Vagina (tissue), 2 donors: ENCODE measurements around the gene CASP6. TPM values are rescaled to one million over a fixed set of nuclear protein-coding genes. Genes with fewer than 3 reads are reported as not detected.
"Not testable (repeated sequence)": the region's sequence is repeated elsewhere in the genome, so short reads cannot be mapped to it uniquely, and the experiment has no call there.

Experiments used
- DNase-seq, 2 donors: peaks; one replicate each; pipeline ENCODE4 v3.0.0-alpha.2; 2017; ENCODE audit errors: extremely low spot score in 2 of 2
- H3K27ac ChIP-seq: fragments of 200-600 bp; sonication (generic); one replicate; pipeline ENCODE4 v1.5.1; 2019
- H3K27me3 ChIP-seq: fragments of 200-600 bp; sonication (generic); one replicate; pipeline ENCODE4 v1.5.1; 2019
- H3K36me3 ChIP-seq, 2 donors: fragments of 200-600 bp; sonication (generic); one replicate each; pipeline ENCODE4 v1.5.1; 2017 to 2019
- H3K4me1 ChIP-seq: fragments of 200-600 bp; sonication (generic); one replicate; pipeline ENCODE4 v1.5.1; 2019
- H3K4me3 ChIP-seq, 2 donors: fragments of 200-600 bp; sonication (generic); 1 replicate in 1 of 2; 2 replicates in 1 of 2; pipeline ENCODE4 v1.5.1; 2016 to 2019
- H3K9me3 ChIP-seq: fragments of 200-600 bp; sonication (generic); one replicate; pipeline ENCODE4 v1.5.1; 2019
- CTCF ChIP-seq, 3 experiments: fragments of 450-650 bp in 2 of 3; fragments of 200-600 bp in 1 of 3; sonication (generic) in 1 of 3; IDR thresholded peaks; one replicate each; pipeline ENCODE4 v1.5.1; 2017 to 2019; ENCODE audit warnings: antibody characterized with exemption in 3 of 3, mild to moderate bottlenecking in 2 of 3, moderate library complexity in 2 of 3
- POLR2A ChIP-seq, 2 donors: fragments of 450-650 bp; IDR thresholded peaks; one replicate each; pipeline ENCODE4 v1.6.1; 2017; ENCODE audit warnings: antibody characterized with exemption in 2 of 2, mild to moderate bottlenecking in 2 of 2, moderate library complexity in 2 of 2
- POLR2AphosphoS5 ChIP-seq, 2 donors: sonication (generic); formaldehyde crosslinking; IDR thresholded peaks; one replicate each; pipeline ENCODE4 v1.9.0; 2017; ENCODE audit warnings: antibody characterized with exemption in 2 of 2, mild to moderate bottlenecking in 2 of 2, low read depth in 1 of 2; ENCODE audit not compliant: insufficient read depth in 1 of 2
- intact Hi-C: fragments of 100-400 bp; cut with DNase I; formaldehyde crosslinking; loops from one replicate; pipeline ENCODE4 v1.15.1; 2023
- total RNA-seq: library from RNA; depleted of rRNA; stranded (reverse); fragments of >200 nt; gene quantifications from one replicate; pipeline ENCODE4 v1.2.3, GENCODE V29; 2016

Gene CASP6
- total RNA-seq, 1 donor from 2014 or later: 7.9 TPM

- TF ChIP-seq CTCF (IDR thresholded peaks at IDR 0.05) (no peak), POLR2AphosphoS5 (IDR thresholded peaks at IDR 0.05; ENCODE audit: insufficient read depth in 1 of 2, low read depth in 1 of 2) (no peak), POLR2A (IDR thresholded peaks at IDR 0.05) (no peak)
- H3K27ac ChIP-seq: no peak overlapping the region
- no peak overlapping the region for H3K4me3 ChIP-seq
- H3K4me1 ChIP-seq: no peaks in the 10 kb centered on the region
- H3K27me3 ChIP-seq: no peaks in the 10 kb centered on the region
- intact Hi-C loops: no loop called here
- H3K9me3 ChIP-seq: no peaks in the 10 kb centered on the region
- no peak for DNase-seq
- H3K36me3 ChIP-seq: peaks cover 0 to 8% of the 10 kb centered on the region in 2 donors
Observed at GRCh38 chr4:109683621-109684253, 19.5 kb downstream of the CASP6 start.

- Histone ChIP-seq H3K4me1 (no peaks in the 10 kb centered on the region), H3K27me3 (no peaks in the 10 kb centered on the region), H3K36me3 (peaks cover 0 to 8% of the 10 kb centered on the region in 2 donors), H3K27ac (no peak overlapping the region), H3K4me3 (no peak overlapping the region), H3K9me3 (no peaks in the 10 kb centered on the region)
- TF ChIP-seq CTCF (IDR thresholded peaks at IDR 0.05) (no peak), POLR2AphosphoS5 (IDR thresholded peaks at IDR 0.05; ENCODE audit: insufficient read depth in 1 of 2, low read depth in 1 of 2) (no peak), POLR2A (IDR thresholded peaks at IDR 0.05) (no peak)
- intact Hi-C loops: no loop called here
- no peak for DNase-seq
Observed at GRCh38 chr4:109682875-109683274, 20.4 kb downstream of the CASP6 start.

- H3K4me1 ChIP-seq, H3K9me3 ChIP-seq, DNase-seq, H3K27me3 ChIP-seq, H3K27ac ChIP-seq, H3K36me3 ChIP-seq, H3K4me3 ChIP-seq, intact Hi-C loops: not testable (repeated sequence)
Observed at GRCh38 chr4:109678925-109679324, 24.3 kb downstream of the CASP6 start.

GRCh38 chr4:109678472-109678871 lies 24.8 kb downstream of the CASP6 start:
- H3K27ac ChIP-seq, H3K27me3 ChIP-seq, intact Hi-C loops, H3K9me3 ChIP-seq, H3K4me3 ChIP-seq, H3K36me3 ChIP-seq, DNase-seq, H3K4me1 ChIP-seq: not testable (repeated sequence)

GRCh38 chr4:109676886-109677285 lies 26.4 kb downstream of the CASP6 start:
- DNase-seq: no peak
- Histone ChIP-seq H3K9me3 (no peaks in the 10 kb centered on the region), H3K4me1 (no peaks in the 10 kb centered on the region), H3K36me3 (no peaks in the 10 kb centered on the region), H3K4me3 (no peak overlapping the region), H3K27me3 (no peaks in the 10 kb centered on the region), H3K27ac (no peak overlapping the region)
- intact Hi-C loops: no loop called here
- TF ChIP-seq POLR2AphosphoS5 (IDR thresholded peaks at IDR 0.05; ENCODE audit: insufficient read depth in 1 of 2, low read depth in 1 of 2) (no peak), CTCF (IDR thresholded peaks at IDR 0.05) (no peak), POLR2A (IDR thresholded peaks at IDR 0.05) (no peak)

DNA sequence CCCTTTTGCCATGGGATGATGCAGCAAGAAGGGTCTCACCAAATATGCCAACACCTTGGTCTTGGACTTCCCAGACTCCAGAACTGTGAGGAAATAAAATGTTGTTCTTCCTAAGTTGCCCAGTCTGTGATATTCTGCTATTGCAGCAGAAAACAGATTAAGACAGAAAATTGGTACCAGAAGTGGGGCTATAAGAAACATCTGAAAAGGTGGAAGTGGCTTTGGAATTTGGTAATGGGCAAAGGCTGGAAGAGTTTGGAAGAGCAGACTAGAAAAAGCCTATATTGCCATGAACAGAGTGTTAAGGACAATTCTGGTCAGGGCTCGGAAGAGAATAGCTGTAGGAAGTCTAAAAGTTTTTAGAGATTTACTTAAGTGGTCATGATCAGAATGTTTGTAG lies 27.4 kb downstream of the CASP6 start:
- intact Hi-C loops: no loop called here
- no peak for TF ChIP-seq POLR2A (IDR thresholded peaks at IDR 0.05)
- no peak for TF ChIP-seq CTCF (IDR thresholded peaks at IDR 0.05)
- TF ChIP-seq POLR2AphosphoS5 (IDR thresholded peaks at IDR 0.05; ENCODE audit: insufficient read depth in 1 of 2, low read depth in 1 of 2): no peak
- DNase-seq: no peak
- Histone ChIP-seq H3K36me3 (no peaks in the 10 kb centered on the region), H3K4me3 (no peak overlapping the region), H3K27me3 (no peaks in the 10 kb centered on the region), H3K27ac (no peak overlapping the region), H3K9me3 (no peaks in the 10 kb centered on the region), H3K4me1 (no peaks in the 10 kb centered on the region)
